ENCODE data around the gene TEX22.

The TEX22 gene

GRCh38 chr14:105400016-105400415 lies 1.7 kb downstream of the TEX22 start:
- no peak for DNase-seq (ENCODE audit: low read depth)

DNA sequence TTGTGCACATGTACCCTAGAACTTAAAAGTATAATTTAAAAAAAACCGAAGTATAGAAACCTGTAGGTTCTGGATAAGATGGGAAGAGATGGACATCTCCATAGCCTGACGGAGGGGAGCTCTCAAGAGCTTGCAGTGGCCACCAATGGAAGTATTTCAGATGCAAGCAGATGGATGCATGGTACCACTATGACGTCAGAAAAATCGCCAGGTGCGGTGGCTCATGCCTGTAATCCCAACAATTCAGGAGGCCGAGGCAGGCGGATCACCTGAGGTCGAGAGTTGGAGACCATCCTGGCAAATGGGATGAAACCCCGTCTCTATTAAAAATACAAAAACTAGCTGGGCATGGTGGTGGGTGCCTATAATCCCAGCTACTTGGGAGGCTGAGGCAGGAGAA lies 3.4 kb downstream of the TEX22 start:
- no peak for DNase-seq (ENCODE audit: low read depth)

DNA sequence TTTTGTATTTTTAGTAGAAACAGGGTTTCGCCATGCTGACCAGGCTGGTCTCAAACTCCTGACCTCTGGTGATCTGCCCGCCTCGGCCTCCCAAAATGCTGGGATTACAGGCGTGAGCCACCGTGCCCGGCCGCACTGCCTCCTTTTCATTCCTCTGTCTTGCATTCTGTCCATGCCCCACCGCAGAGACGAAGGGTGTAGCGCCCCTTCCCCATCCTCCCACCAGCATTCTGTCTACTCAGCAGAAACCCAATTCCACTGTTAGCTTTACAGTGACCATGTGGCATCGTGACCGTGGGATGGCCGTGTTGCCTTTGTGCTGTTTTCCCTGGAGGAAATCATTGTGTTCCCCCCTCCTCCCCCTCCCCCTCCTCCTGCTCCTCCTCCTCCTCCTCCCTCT lies 10.3 kb downstream of the TEX22 start:
- no peak for DNase-seq (ENCODE audit: low read depth)

DNA sequence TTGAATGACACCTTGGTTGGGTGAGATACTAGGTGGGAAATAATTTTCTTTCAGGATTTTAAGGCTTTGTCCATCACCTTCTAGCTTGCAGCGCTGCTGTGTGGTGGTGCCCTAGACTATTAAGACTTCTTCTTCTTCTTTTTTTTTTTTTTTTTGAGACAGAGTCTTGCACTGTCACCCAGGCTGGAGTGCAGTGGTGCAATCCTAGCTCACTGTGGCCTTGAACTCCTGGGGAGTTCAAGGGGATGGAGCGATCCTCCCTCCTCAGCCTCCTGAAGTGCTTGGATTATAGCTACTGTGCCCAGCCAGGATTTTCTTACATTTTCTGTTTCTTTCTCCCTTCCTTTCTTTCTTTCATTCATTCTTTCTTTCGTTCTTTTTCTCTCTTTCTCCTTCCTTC lies 11.0 kb downstream of the TEX22 start:
- no peak for DNase-seq (ENCODE audit: low read depth)

DNA sequence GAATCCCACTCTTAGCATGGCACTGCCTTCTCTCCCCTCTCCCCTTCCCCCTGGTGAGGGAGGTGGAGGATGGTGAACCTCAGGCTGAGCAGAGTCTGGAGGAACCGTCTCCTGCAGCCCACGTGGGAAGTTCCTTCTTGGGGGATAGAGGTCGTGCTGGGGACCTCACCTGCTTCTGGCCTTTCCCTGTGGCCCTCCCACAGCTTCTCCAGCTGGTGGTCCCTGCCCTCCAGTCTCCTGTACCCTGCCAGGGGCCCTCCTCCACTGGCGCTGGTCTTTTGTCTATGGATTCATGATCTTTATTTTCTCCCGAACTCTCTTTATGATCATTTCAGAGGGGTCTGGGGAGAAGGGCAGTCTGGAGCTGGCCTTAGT lies 12.3 kb downstream of the TEX22 start:
- DNase-seq (ENCODE audit: low read depth) = no peak

DNA sequence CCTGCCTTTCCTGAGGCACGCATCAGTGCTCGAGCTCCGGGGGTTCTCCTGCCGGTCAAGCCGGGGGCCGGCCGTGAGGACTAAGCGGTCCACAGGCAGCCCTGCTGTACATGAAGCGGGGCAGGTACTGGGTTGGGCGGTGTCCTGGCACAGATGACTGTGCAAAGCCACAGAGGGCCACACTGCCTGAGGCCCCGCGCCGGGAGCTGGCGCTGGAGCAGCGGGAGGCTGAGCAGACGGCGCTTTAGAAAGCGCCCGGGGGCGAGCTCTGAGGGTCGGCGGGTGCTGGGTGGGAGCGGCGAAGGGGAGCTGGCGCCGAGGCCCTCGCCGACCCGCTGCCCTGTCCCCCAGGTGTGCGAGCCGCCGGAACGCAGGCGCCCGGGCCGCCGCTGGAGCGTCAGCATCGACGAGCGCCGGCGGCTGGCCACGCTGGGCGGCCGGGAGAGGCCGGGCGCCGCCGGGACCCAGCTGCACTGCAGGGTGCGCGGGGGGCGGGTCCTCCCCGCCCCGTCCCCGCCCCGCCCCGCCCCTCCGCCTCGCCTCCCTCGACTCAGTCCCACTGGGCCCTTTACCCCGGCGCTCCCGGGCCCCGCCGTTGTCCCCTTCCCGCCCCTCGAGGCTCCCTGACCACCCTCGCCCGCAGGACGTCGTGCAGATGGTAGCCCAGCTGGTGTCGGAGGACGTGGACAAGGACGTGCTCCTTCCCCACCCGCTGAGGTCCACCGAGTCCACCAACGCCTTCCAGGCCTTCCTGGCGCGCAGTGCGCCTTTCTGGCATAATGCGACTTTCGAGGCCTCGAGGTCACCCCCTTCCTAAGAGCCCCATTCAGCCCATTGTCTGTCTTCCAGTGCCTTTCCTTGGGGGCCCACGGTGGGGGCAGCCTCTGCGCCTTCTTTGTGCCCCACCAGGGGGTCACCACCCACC lies 12.9 kb downstream of the TEX22 start:
- DNase-seq (ENCODE audit: low read depth) = no peak

GRCh38 chr14:105411985-105412770 lies 13.8 kb downstream of the TEX22 start:
- DNase-seq (ENCODE audit: low read depth) = no peak

DNA sequence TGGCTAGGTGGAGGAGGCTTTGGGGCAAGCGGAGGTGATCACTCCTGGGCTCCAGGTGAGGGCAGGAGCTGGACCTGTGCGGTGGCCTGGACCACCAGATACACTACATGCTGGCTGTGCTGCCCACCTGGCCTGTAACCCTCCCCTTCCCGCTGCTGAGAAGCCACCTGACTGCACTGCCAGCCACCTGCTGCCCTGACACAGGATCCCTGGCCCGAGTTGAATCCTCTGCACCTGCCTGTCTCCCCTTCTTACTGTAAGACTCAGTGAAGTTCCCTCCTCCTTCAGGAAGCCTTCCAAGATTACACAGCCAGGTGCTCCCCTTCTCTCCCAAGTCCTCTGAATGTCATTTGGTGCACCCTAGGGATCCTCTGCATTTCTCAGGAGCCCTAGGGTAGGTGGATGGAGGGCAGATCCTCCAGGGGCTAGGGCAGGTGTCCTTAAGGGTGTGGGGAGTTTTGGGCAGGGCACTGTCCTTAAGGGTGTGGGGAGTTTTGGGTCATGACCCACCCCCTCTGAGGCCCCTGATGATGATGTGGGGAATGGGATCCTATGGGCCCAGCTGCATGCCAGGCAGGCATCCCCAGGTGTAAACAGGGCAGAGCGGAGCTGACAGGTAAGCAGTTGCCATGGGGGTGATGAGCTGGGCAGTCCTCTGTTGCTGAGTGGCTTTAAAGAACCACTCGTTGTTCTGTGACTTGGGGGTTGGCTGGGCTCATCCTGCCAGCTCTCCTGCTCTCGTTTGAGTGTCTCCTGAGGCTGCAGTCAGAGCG lies 14.6 kb downstream of the TEX22 start:
- DNase-seq (ENCODE audit: low read depth) = no peak

DNA sequence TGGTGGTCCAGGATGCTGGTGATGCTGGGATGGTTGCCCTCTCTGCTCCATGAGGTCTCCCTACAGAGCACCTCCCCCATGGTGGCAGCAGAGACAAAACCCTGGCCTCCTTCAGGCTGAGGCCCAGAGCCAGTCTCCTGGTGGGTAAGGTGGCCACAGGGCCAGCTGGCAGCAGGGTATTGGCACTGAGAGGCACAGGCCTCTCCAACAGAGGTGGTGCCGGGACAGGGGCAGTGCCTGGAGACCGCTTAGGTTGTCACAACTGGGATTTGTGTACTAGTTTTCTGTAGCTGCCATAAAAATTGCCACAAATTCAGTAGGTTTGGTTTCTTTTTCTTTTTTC lies 15.2 kb downstream of the TEX22 start:
- no peak for DNase-seq (ENCODE audit: low read depth)

DNA sequence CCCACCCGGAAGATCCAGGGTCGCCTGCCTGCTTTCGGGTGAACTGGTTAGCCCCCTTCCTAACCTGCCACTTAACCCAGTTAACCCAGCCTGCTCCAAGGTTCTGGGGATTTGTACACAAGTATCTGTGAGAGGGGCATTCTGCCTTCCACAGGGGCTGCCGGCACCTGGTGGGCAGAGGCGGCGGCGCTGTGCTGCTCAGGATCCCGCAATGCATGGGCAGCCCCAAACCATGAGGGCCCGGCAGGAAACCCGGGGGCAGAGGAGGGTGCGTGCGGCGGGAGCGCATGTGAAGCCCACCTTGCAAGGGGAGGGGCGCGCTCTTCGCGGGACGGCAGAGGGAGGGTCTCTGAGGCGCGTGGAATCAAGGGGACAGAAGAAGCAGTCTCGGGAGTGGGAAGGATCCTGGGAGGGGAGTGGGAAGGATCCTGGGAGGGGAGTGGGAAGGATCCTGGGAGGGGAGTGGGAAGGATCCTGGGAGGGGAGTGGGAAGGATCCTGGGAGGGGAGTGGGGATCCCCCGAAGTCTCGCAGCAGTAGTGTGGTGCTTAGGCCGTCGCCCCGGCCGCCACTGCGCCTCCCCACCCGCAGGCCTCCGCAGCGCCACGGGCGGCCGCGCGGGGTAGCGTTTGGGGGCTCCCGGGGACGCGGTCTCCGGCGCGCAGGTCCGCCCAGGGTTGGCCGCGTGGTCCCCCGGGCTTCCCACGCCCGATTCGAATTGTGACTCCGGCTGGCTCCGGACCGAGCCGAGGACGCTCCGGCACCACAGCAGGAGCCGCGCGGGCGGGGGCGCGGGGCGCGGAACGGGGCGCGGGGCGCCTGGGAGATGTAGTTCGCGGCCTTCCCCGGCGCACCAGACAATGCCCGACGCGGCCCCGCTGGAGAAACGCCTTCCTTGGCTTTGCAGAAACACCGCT lies 16.4 kb downstream of the TEX22 start:
- DNase-seq (ENCODE audit: low read depth) = no peak

GRCh38 chr14:105415481-105416428 lies 17.4 kb downstream of the TEX22 start:
- no peak for DNase-seq (ENCODE audit: low read depth)

DNA sequence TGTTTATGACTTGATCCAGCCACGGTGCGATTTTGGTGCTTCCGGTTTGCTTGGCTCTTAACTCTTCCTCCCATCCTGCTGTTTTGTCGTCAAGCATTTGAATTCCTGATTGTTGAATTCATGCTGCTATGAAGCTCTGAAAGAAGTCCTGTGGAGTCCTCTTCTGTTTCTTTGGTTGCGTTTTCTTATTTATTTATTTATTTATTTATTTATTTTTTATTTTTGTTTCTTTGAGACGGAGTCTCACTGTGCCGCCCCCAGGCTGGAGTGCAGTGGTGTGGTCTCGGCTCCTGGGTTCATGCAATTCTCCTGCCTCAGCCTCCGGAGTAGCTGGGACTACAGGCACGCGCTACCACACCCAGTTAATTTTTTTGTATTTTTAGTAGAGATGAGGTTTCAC lies 18.3 kb downstream of the TEX22 start:
- no peak for DNase-seq (ENCODE audit: low read depth)

DNA sequence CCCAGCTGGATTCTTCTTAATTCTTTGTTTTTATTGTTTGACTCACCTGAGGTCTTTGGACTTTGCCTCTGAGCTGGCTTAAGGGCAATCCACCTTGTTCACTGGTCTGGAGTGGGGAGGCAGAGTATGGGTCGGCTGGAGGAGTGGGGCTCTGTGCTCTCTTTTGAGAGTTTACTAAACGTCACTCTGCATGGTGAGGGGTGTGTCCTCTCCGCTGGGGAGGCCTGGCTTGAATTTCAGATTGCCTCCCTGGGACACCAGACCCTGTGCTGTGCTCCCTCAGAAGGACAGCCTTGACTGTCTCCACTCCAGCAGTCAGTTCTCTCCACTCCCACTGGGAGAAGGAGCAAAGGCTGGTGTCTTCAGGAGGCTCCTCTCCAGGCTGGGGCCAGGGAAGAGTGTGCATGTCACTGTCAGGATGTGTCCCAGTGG lies 19.4 kb downstream of the TEX22 start:
- DNase-seq (ENCODE audit: low read depth) = no peak

GRCh38 chr14:105418269-105419194 lies 20.2 kb downstream of the TEX22 start:
- no peak for DNase-seq (ENCODE audit: low read depth)

GRCh38 chr14:105419195-105420091 lies 21.1 kb downstream of the TEX22 start, which contains the start of gene MTA1:
TSS of gene MTA1 (plus strand) at chr14:105419827. CDS start at chr14:105420036, 209 bp downstream.
- no peak for DNase-seq (ENCODE audit: low read depth)

GRCh38 chr14:105420101-105420973 lies 22.0 kb downstream of the TEX22 start:
- no peak for DNase-seq (ENCODE audit: low read depth)

Data from non-pigmented ciliary epithelial cell (primary cell).